PC-3 (cell line): ENCODE measurements around the gene HINT1.
"Not testable (repeated sequence)": the region's sequence is repeated elsewhere in the genome, so short reads cannot be mapped to it uniquely, and the experiment has no call there.

Source experiments
- CTCF ChIP-seq: fragments of 300-600 bp; sonication (generic); conservative IDR thresholded peaks from 2 replicates; pipeline ENCODE4 v1.5.1; 2017; ENCODE audit warnings: antibody characterized with exemption, low read depth, mild to moderate bottlenecking, low read length
- EZH2 ChIP-seq: fragments of 300-600 bp; sonication (generic); IDR thresholded peaks from one replicate; pipeline ENCODE4 v1.6.1; 2017; ENCODE audit warnings: antibody characterized with exemption, mild to moderate bottlenecking, low read length; ENCODE audit not compliant: unreplicated experiment
- EZH2phosphoT487 ChIP-seq: fragments of 300-600 bp; sonication (generic); IDR thresholded peaks from 2 replicates; pipeline ENCODE4 v1.6.1; 2018; ENCODE audit warnings: mild to moderate bottlenecking, antibody characterized with exemption, low read length, borderline replicate concordance

GRCh38 chr5:131138406-131138805 lies 26.6 kb downstream of the HINT1 start:
- not testable (repeated sequence) for TF ChIP-seq CTCF, EZH2, EZH2phosphoT487
